B cell (primary cell): ENCODE data around the gene CELF2. TPM values are rescaled to one million over a fixed set of nuclear protein-coding genes. Genes with fewer than 3 reads are reported as not detected.

Source experiments
- ATAC-seq: fragments of 200-7000 bp; cut with Tn5 transposase; one replicate; pipeline ENCODE4 v1.10.0; 2021; ENCODE audit warnings: low read depth, mild to moderate bottlenecking, moderate number of reproducible peaks, moderate library complexity
- CTCF ChIA-PET: fragments of 350-600 bp; sonication (Branson Sonifier 250); formaldehyde crosslinking; loops from one replicate; lab custom pipeline; 2021; ENCODE audit warnings: antibody characterized with exemption, inconsistent platforms; lab: Charles Lee
- POLR2A ChIA-PET: fragments of 350-600 bp; sonication (Branson Sonifier 250); formaldehyde crosslinking; loops from one replicate; lab custom pipeline; 2021; ENCODE audit warnings: antibody characterized with exemption; lab: Charles Lee
- DNase-seq: peaks from one replicate; pipeline ENCODE4 v3.0.0; 2013
- H2AFZ ChIP-seq: 2 replicates; pipeline ENCODE4 v1.6.1; 2012; ENCODE audit warnings: mild to moderate bottlenecking, low read depth, low read length; ENCODE audit not compliant: insufficient read depth, poor library complexity, severe bottlenecking
- H3K27ac ChIP-seq, 2 donors: 1 replicate in 1 of 2; 2 replicates in 1 of 2; pipeline ENCODE4 v1.5.1; 2012 to 2013; ENCODE audit warnings: low read length in 2 of 2, mild to moderate bottlenecking in 2 of 2, moderate library complexity in 1 of 2
- H3K27me3 ChIP-seq, 4 experiments: fragments of 200-600 bp in 1 of 4; sonication (generic) in 1 of 4; replicated peaks in 1 of 4; 1 replicate in 2 of 4; 2 replicates in 2 of 4; pipeline versions ENCODE4 v1.6.1 to v1.7.0; 2013 to 2016; ENCODE audit warnings: low read length in 3 of 4, mild to moderate bottlenecking in 2 of 4, mixed read lengths in 1 of 4, moderate library complexity in 1 of 4; ENCODE audit not compliant: insufficient read depth in 4 of 4, control insufficient read depth in 3 of 4; ENCODE audit errors: control extremely low read depth in 1 of 4
- H3K36me3 ChIP-seq, 2 experiments: replicated peaks in 1 of 2; 1 replicate in 1 of 2; 2 replicates in 1 of 2; pipeline versions ENCODE4 v1.6.1 to v1.7.1; 2013; ENCODE audit warnings: low read length in 1 of 2; ENCODE audit not compliant: insufficient read depth in 2 of 2, control insufficient read depth in 1 of 2; ENCODE audit errors: control extremely low read depth in 1 of 2, extremely low read depth in 1 of 2
- H3K4me1 ChIP-seq, 2 donors: fragments of 200-600 bp in 1 of 2; sonication (generic) in 1 of 2; 1 replicate in 1 of 2; 2 replicates in 1 of 2; pipeline versions ENCODE4 v1.5.1 to v1.6.1; 2013 to 2017; ENCODE audit warnings: low read length in 2 of 2; ENCODE audit not compliant: control insufficient read depth in 2 of 2, insufficient read depth in 2 of 2
- H3K4me2 ChIP-seq: replicated peaks from 2 replicates; pipeline ENCODE3; 2012; ENCODE audit warnings: mild to moderate bottlenecking, low read depth, low read length; ENCODE audit not compliant: poor library complexity, severe bottlenecking
- H3K4me3 ChIP-seq, 5 experiments: fragments of 200-600 bp in 1 of 5; sonication (generic) in 1 of 5; 1 replicate in 3 of 5; 2 replicates in 2 of 5; pipeline versions ENCODE4 v1.5.1 to v1.7.0; 2011 to 2016; ENCODE audit warnings: low read length in 4 of 5, mild to moderate bottlenecking in 4 of 5, low read depth in 2 of 5, control low read depth in 1 of 5, moderate library complexity in 1 of 5; ENCODE audit not compliant: insufficient read depth in 1 of 5; ENCODE audit errors: control extremely low read depth in 1 of 5, extremely low read depth in 1 of 5
- H3K79me2 ChIP-seq: fragments of 200-600 bp; sonication (generic); one replicate; pipeline ENCODE4 v1.6.0; 2016; ENCODE audit warnings: low read length; ENCODE audit not compliant: control insufficient read depth, insufficient read depth
- H3K9ac ChIP-seq: fragments of 200-600 bp; sonication (generic); 2 replicates; pipeline ENCODE4 v1.6.1; 2017; ENCODE audit warnings: mild to moderate bottlenecking, low read length, moderate library complexity
- H3K9me3 ChIP-seq, 3 donors: one replicate each; pipeline versions ENCODE4 v1.6.1 to v1.7.1; 2013; ENCODE audit warnings: low read length in 2 of 3; ENCODE audit not compliant: control insufficient read depth in 2 of 3, insufficient read depth in 1 of 3; ENCODE audit errors: control extremely low read depth in 1 of 3
- H4K20me1 ChIP-seq: 2 replicates; pipeline ENCODE4 v1.6.0; 2012; ENCODE audit warnings: mild to moderate bottlenecking, low read length; ENCODE audit not compliant: insufficient read depth, control insufficient read depth, poor library complexity, severe bottlenecking
- H3K27ac Mint-ChIP-seq: one replicate; pipeline ENCODE4 v1.8.0; 2021; ENCODE audit warnings: mixed read lengths
- H3K27me3 Mint-ChIP-seq: one replicate; pipeline ENCODE4 v1.8.0; 2021; ENCODE audit warnings: mixed read lengths
- H3K4me1 Mint-ChIP-seq: one replicate; pipeline ENCODE4 v1.8.0; 2021; ENCODE audit warnings: mixed read lengths
- H3K4me3 Mint-ChIP-seq: one replicate; pipeline ENCODE4 v1.8.0; 2021; ENCODE audit warnings: mixed read lengths
- H3K9me3 Mint-ChIP-seq: one replicate; pipeline ENCODE4 v1.8.0; 2022; ENCODE audit warnings: mixed read lengths; ENCODE audit not compliant: insufficient read depth
- CTCF ChIP-seq: fragments of 200-600 bp; IDR thresholded peaks from one replicate; pipeline ENCODE4 v1.8.0; 2022; ENCODE audit warnings: antibody characterized with exemption, mild to moderate bottlenecking
- EZH2 ChIP-seq: IDR thresholded peaks from 2 replicates; pipeline ENCODE4 v1.6.1; 2012; ENCODE audit warnings: borderline replicate concordance, low read depth, mild to moderate bottlenecking, moderate library complexity, low read length; ENCODE audit not compliant: insufficient read depth, poor library complexity, severe bottlenecking
- WGBS: methylation state at CpG from one replicate; pipeline ENCODE4 v1.1.5; 2013; ENCODE audit warnings: missing lambda C conversion rate; ENCODE audit not compliant: insufficient coverage; 5-methylcytosine and 5-hydroxymethylcytosine counted together
- intact Hi-C: fragments of 100-400 bp; cut with micrococcal nuclease; formaldehyde crosslinking; loops from one replicate; pipeline ENCODE4 v1.10.0; 2022
- polyA plus RNA-seq: library from polyadenylated mRNA; depleted of rRNA; stranded (reverse); fragments of >200 nt; gene quantifications from 2 replicates; pipeline ENCODE4 v1.2.3, GENCODE V29; 2012
- total RNA-seq, 2 donors: library from RNA; stranded (reverse); fragments of 120-200 nt in 1 of 2; gene quantifications; 1 replicate in 1 of 2; 2 replicates in 1 of 2; pipeline versions ENCODE4 v1.2.3 to v1.2.4, GENCODE V29; 2013 to 2022

Gene CELF2
- total and polyA plus RNA-seq, 2 donors (not counting 1 experiment from before 2014, with no cell fraction given): 59.5 to 112 TPM

- POLR2A ChIA-PET: interaction anchor here (0.7 kb wide), 1 partner anchor 273 kb away, joined by 5 read pairs; no protein-coding TSS in a partner anchor
- peaks cover 0 to 3% (median 0%) of the 10 kb centered on the region in 4 experiments for H3K27me3 ChIP-seq
Observed at GRCh38 chr10:10986606-10987005, 31.1 kb upstream of the CELF2 start.

GRCh38 chr10:10987111-10987510 lies 30.6 kb upstream of the CELF2 start:
- POLR2A ChIA-PET: interaction anchor here (0.7 kb wide), 1 partner anchor 273 kb away, joined by 5 read pairs; no protein-coding TSS in a partner anchor

More at GRCh38 chr10:10986606-10987005, 31.1 kb upstream of the CELF2 start:
- Histone ChIP-seq H4K20me1 (no peaks in the 10 kb centered on the region), H3K79me2 (no peaks in the 10 kb centered on the region), H3K27ac (no peak overlapping the region), H2AFZ (no peak overlapping the region), H3K4me3 (no peak overlapping the region), H3K9ac (no peak overlapping the region), H3K4me1 (no peaks in the 10 kb centered on the region), H3K4me2 (no peak overlapping the region), H3K9me3 (no peaks in the 10 kb centered on the region), H3K36me3 (no peaks in the 10 kb centered on the region)
- Mint-ChIP-seq H3K4me1 (no peaks in the 10 kb centered on the region), H3K27ac (no peak overlapping the region), H3K27me3 (peaks cover 22% of the 10 kb centered on the region), H3K9me3 (no peaks in the 10 kb centered on the region), H3K4me3 (no peak overlapping the region)
- intact Hi-C loops: no loop called here
- DNase-seq: no peak
- CTCF ChIA-PET: no interaction called here
- WGBS: no CpG with 5 or more reads among the region's 4 CpGs
- TF ChIP-seq CTCF: no peak
- TF ChIP-seq EZH2: no peak
- ATAC-seq: no peak

More at GRCh38 chr10:10987111-10987510, 30.6 kb upstream of the CELF2 start:
- no peak overlapping the region for H3K4me3 ChIP-seq
- no peaks in the 10 kb centered on the region for H4K20me1 ChIP-seq
- no peak overlapping the region for H3K9ac ChIP-seq
- no peak for ATAC-seq
- TF ChIP-seq EZH2 (no peak), CTCF (no peak)
- H3K79me2 ChIP-seq: no peaks in the 10 kb centered on the region
- no peaks in the 10 kb centered on the region for H3K4me1 ChIP-seq
- DNase-seq: no peak
- intact Hi-C loops: no loop called here
- Mint-ChIP-seq H3K4me1 (no peaks in the 10 kb centered on the region), H3K27me3 (peaks cover 21% of the 10 kb centered on the region), H3K4me3 (no peak overlapping the region), H3K9me3 (no peaks in the 10 kb centered on the region), H3K27ac (no peak overlapping the region)
- H3K27me3 ChIP-seq: peaks cover 0 to 4% (median 0%) of the 10 kb centered on the region in 4 experiments
- H3K4me2 ChIP-seq: no peak overlapping the region
- no peak overlapping the region for H3K27ac ChIP-seq
- no peaks in the 10 kb centered on the region for H3K9me3 ChIP-seq
- CTCF ChIA-PET: no interaction called here
- WGBS: no CpG with 5 or more reads among the region's 6 CpGs
- H2AFZ ChIP-seq: no peak overlapping the region
- H3K36me3 ChIP-seq: no peaks in the 10 kb centered on the region
